Umbilical cord (tissue), 2 donors: ENCODE results near the gene TIGD7. TPM values are rescaled to one million over a fixed set of nuclear protein-coding genes. Genes with fewer than 3 reads are reported as not detected.

Source experiments
- DNase-seq: peaks from one replicate; pipeline ENCODE4 v3.0.0-alpha.2; 2015; ENCODE audit warnings: low spot score
- total RNA-seq: library from RNA; depleted of rRNA; stranded (reverse); fragments of >200 nt; gene quantifications from one replicate; pipeline ENCODE4 v1.2.3, GENCODE V29; 2014; ENCODE audit warnings: low replicate concordance; ENCODE audit not compliant: insufficient read depth

Gene TIGD7
- 20.5 TPM for total RNA-seq

- peak; percentile 95 for DNase-seq
These were observed at the start of gene TIGD7, which contains the start of gene ZNF75A for GRCh38 chr16:3305109-3306068. TSS of gene TIGD7 (minus strand) at chr16:3305430. CDS start at chr16:3300614, 4,816 bp downstream. TSS of gene ZNF75A (plus strand) at chr16:3305497. CDS start at chr16:3308429, 2,932 bp downstream.

GRCh38 chr16:3349175-3349574 is 43.9 kb upstream of the TIGD7 start:
- no peak for DNase-seq

- DNase-seq: no peak
These were observed 43.4 kb upstream of the TIGD7 start for GRCh38 chr16:3348547-3349167.

GRCh38 chr16:3347586-3347985 is 42.4 kb upstream of the TIGD7 start:
- no peak for DNase-seq

- no peak for DNase-seq
These were observed 40.8 kb upstream of the TIGD7 start for GRCh38 chr16:3346041-3346440.

GRCh38 chr16:3328643-3329042 is 23.4 kb upstream of the TIGD7 start:
- no peak for DNase-seq

- no peak for DNase-seq
These were observed 22.9 kb upstream of the TIGD7 start for GRCh38 chr16:3328104-3328503.

GRCh38 chr16:3327514-3327913 is 22.3 kb upstream of the TIGD7 start:
- no peak for DNase-seq

- no peak for DNase-seq
These were observed 16.6 kb upstream of the TIGD7 start for GRCh38 chr16:3321816-3322215.

- DNase-seq: no peak
These were observed 12.2 kb upstream of the TIGD7 start for GRCh38 chr16:3317315-3317999.

GRCh38 chr16:3311496-3311895 is 6.3 kb upstream of the TIGD7 start:
- DNase-seq: no peak

GRCh38 chr16:3306078-3306477 is 848 bp upstream of the TIGD7 start:
- no peak for DNase-seq

GRCh38 chr16:3304370-3304769 is 860 bp downstream of the TIGD7 start:
- DNase-seq: no peak

- DNase-seq: no peak
These were observed 9.4 kb downstream of the TIGD7 start for GRCh38 chr16:3295783-3296182.

GRCh38 chr16:3295209-3295608 is 10.0 kb downstream of the TIGD7 start:
- DNase-seq: no peak

- no peak for DNase-seq
These were observed 12.6 kb downstream of the TIGD7 start for GRCh38 chr16:3292604-3293003.

- DNase-seq: no peak
These were observed 15.1 kb downstream of the TIGD7 start for GRCh38 chr16:3289998-3290673.

- DNase-seq: no peak
These were observed 20.1 kb downstream of the TIGD7 start for GRCh38 chr16:3285131-3285530.

GRCh38 chr16:3283543-3284447 is 21.4 kb downstream of the TIGD7 start:
- DNase-seq: no peak

- DNase-seq: peak; percentile 100
These were observed 22.3 kb downstream of the TIGD7 start, which contains the start of gene ZNF263 for GRCh38 chr16:3282730-3283542. TSS of gene ZNF263 (plus strand) at chr16:3283491. CDS start at chr16:3283819, 328 bp downstream.
